GM23248 (cell line): Measurements from ENCODE around the gene DNASE2.

Source experiments
- EZH2 ChIP-seq: fragments of 200-600 bp; sonication (generic); IDR thresholded peaks from 2 replicates; pipeline ENCODE4 v1.6.1; 2018; ENCODE audit warnings: antibody characterized with exemption, mild to moderate bottlenecking; ENCODE audit not compliant: insufficient read depth, poor library complexity, severe bottlenecking
- EZH2phosphoT487 ChIP-seq: fragments of 200-600 bp; sonication (generic); IDR thresholded peaks from 2 replicates; pipeline ENCODE4 v1.6.1; 2018; ENCODE audit warnings: antibody characterized with exemption, moderate library complexity, mild to moderate bottlenecking, low read depth; ENCODE audit not compliant: insufficient read depth

DNA sequence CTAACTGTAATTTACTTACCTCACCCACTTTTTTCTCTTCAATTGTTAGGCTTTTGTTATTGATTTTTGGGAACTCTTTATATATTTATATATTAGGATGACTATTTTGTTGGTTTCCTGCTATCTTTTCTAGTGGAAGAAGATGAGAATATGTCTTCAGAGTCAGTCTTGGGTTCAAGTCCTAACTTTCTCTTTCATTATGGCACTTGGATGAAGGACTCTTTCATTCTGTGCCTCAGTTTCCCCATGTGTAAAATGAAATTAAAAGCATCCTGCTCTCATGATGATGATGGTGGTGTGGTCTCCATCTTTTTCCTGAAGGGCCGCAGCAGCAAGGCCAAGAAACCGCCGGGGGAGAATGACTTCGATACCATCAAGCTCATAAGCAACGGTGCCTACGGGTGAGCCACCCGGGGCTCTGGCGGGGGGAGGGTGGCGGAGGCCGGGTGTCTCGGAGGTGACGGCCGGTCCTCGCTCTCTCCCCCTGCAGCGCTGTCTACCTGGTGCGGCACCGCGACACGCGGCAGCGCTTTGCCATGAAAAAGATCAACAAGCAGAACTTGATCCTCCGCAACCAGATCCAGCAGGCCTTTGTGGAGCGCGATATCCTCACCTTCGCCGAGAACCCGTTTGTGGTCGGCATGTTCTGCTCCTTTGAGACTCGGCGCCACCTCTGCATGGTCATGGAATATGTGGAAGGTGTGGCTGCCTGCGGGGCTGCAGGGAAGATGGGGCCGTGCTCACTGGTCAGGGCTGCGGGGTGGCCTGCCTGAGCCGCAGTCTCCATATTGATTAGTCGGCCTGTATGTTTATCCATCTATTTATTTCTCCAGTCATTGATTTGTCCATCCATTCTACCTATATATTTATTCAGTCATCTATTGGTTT lies 23.0 kb downstream of the DNASE2 start:
- TF ChIP-seq EZH2 (no peak), EZH2phosphoT487 (no peak)
